Measurements from ENCODE around the gene RFX7.
A peak's percentile ranks its signal among the peaks of the same experiment; 100 is the strongest.

Gene RFX7

GRCh38 chr15:56042982-56043980 is 200.4 kb downstream of the RFX7 start:
- peak; percentile 53 for DNase-seq

- no peak for DNase-seq
Observed at GRCh38 chr15:56042498-56042897, 201.2 kb downstream of the RFX7 start.

- DNase-seq: no peak
Observed at GRCh38 chr15:56042031-56042430, 201.6 kb downstream of the RFX7 start.

- DNase-seq: no peak
Observed at GRCh38 chr15:56040081-56041035, 203.3 kb downstream of the RFX7 start.

- DNase-seq: no peak
Observed at GRCh38 chr15:56038707-56039106, 205.0 kb downstream of the RFX7 start.

- DNase-seq: peak; percentile 14
Observed at GRCh38 chr15:56038015-56038414, 205.7 kb downstream of the RFX7 start.
